ENCODE measurements around the gene GTPBP2. TPM values are rescaled to one million over a fixed set of nuclear protein-coding genes. Genes with fewer than 3 reads are reported as not detected.

Gene GTPBP2
- total and polyA plus RNA-seq, 2 of the 8 experiments (the other 6 are each of a cell fraction or from before 2014, with no cell fraction given) = 58.3 to 86.1 TPM

DNA sequence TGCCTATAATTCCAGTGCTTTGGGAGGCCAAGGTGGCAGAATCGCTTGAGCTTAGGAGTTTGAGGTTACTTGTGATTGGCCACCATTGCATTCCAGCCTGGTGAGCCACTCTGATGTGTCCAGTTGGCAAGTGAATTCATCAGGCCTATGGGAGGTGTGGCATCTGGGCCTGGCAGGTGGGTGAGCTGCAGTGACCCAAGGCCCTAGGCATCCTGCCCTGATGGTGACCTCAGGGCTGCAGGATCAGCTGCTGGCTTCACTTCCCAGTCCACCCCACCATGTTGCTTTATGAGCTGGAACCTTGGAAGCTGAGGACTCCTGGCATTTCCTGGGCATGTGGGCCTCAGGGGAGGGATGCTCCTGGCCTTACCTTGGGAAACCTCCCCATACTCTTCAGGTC lies 36.3 kb upstream of the GTPBP2 start (continued):
- no peak for TF ChIP-seq CHD7 (IDR thresholded peaks at IDR 0.05; ENCODE audit: insufficient replicate concordance, low read length)
- TF ChIP-seq, protein P1, sequence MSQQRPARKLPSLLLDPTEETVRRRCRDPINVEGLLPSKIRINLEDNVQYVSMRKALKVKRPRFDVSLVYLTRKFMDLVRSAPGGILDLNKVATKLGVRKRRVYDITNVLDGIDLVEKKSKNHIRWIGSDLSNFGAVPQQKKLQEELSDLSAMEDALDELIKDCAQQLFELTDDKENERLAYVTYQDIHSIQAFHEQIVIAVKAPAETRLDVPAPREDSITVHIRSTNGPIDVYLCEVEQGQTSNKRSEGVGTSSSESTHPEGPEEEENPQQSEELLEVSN (IDR thresholded peaks at IDR 0.05) = no peak
- TF ChIP-seq SP4 (IDR thresholded peaks at IDR 0.05; ENCODE audit: low read length) = no peak
- TF ChIP-seq KDM4A (IDR thresholded peaks at IDR 0.05; ENCODE audit: low read depth, low read length, severe bottlenecking) = no peak
- no peak for TF ChIP-seq RNF2 (IDR thresholded peaks at IDR 0.05; ENCODE audit: borderline replicate concordance, low read depth, low read length, missing control alignments, poor library complexity, severe bottlenecking)
- TF ChIP-seq KDM5A (IDR thresholded peaks at IDR 0.05; ENCODE audit: low read length) = no peak
- no peak for TF ChIP-seq POU5F1 (IDR thresholded peaks at IDR 0.05; ENCODE audit: low read depth, low read length)
- TF ChIP-seq NANOG (IDR thresholded peaks at IDR 0.05; ENCODE audit: insufficient read depth, low read depth, low read length, poor library complexity, severe bottlenecking) = no peak
- TF ChIP-seq FOSL1 (IDR thresholded peaks at IDR 0.05; ENCODE audit: insufficient read depth, low read depth, low read length) = no peak
- TF ChIP-seq MAFK (IDR thresholded peaks at IDR 0.05; ENCODE audit: low read depth, low read length) = no peak
